ENCODE data around the gene ZNF302.

DNA sequence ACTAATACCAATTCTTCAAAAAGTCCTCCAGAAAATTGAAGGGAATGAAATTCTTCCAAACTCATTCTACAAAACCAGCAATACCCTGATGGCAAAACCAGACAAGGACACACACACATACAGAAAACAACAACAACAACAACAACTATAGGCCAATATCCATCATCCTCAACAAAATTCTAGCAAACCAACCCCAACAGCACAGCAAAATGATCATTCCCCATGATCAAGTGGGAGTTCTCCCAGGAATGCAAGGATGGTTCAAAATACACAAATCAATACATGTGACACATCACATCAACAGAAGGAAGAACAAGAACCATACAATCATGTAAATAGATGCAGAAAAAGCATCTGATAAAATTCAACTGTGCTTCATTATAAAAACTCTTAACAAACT, 37.9 kb downstream of the ZNF302 start:
- TF ChIP-seq, protein P1, sequence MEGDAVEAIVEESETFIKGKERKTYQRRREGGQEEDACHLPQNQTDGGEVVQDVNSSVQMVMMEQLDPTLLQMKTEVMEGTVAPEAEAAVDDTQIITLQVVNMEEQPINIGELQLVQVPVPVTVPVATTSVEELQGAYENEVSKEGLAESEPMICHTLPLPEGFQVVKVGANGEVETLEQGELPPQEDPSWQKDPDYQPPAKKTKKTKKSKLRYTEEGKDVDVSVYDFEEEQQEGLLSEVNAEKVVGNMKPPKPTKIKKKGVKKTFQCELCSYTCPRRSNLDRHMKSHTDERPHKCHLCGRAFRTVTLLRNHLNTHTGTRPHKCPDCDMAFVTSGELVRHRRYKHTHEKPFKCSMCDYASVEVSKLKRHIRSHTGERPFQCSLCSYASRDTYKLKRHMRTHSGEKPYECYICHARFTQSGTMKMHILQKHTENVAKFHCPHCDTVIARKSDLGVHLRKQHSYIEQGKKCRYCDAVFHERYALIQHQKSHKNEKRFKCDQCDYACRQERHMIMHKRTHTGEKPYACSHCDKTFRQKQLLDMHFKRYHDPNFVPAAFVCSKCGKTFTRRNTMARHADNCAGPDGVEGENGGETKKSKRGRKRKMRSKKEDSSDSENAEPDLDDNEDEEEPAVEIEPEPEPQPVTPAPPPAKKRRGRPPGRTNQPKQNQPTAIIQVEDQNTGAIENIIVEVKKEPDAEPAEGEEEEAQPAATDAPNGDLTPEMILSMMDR (IDR thresholded peaks at IDR 0.05), result no peak
- TF ChIP-seq POLR2A (IDR thresholded peaks at IDR 0.05), result no peak
